ENCODE data around the gene C3orf20. TPM values are rescaled to one million over a fixed set of nuclear protein-coding genes. Genes with fewer than 3 reads are reported as not detected.

Gene C3orf20
- polyA plus RNA-seq, 1 donor from 2014 or later: not detected

- Histone ChIP-seq H3K27me3 (ENCODE audit: insufficient read depth, low read depth, low read length) (no peaks in the 10 kb centered on the region), H3F3A (ENCODE audit: insufficient read depth, low read length, poor library complexity, severe bottlenecking) (no peaks in the 10 kb centered on the region), H3K36me3 (ENCODE audit: insufficient read depth, low read length) (no peaks in the 10 kb centered on the region), H3K4me3 (ENCODE audit: low read length) (no peak overlapping the region), H2AFZ (ENCODE audit: low read depth, low read length) (no peak overlapping the region), H4K20me1 (ENCODE audit: insufficient read depth) (no peaks in the 10 kb centered on the region), H3K9ac (ENCODE audit: low read length) (no peak overlapping the region), H3K4me2 (ENCODE audit: low read length) (no peak overlapping the region), H3K79me2 (replicated peaks; ENCODE audit: insufficient read depth, low read length) (no peaks in the 10 kb centered on the region), H3K9me2 (ENCODE audit: insufficient read depth, low read length) (no peaks in the 10 kb centered on the region), H3K9me3 (ENCODE audit: low read length) (no peaks in the 10 kb centered on the region), H3K27ac (ENCODE audit: low read length) (no peak overlapping the region)
- TF ChIP-seq EP300 (conservative IDR thresholded peaks at IDR 0.05; ENCODE audit: poor library complexity, severe bottlenecking) (no peak), TAF1 (IDR thresholded peaks at IDR 0.05; ENCODE audit: low read depth) (no peak), REST (IDR thresholded peaks at IDR 0.05; ENCODE audit: borderline replicate concordance) (no peak), RAD21 (conservative IDR thresholded peaks at IDR 0.05) (no peak), MXI1 (conservative IDR thresholded peaks at IDR 0.05; ENCODE audit: poor library complexity, severe bottlenecking) (no peak), SMC3 (conservative IDR thresholded peaks at IDR 0.05; ENCODE audit: poor library complexity) (no peak), EZH2 (IDR thresholded peaks at IDR 0.05; ENCODE audit: borderline replicate concordance, insufficient read depth, low read length, poor library complexity, severe bottlenecking) (no peak), POLR2AphosphoS5 (IDR thresholded peaks at IDR 0.05) (no peak), CTCF (IDR thresholded peaks at IDR 0.05; ENCODE audit: poor library complexity, severe bottlenecking) (no peak)
Observed at GRCh38 chr3:14822134-14822533, 147.2 kb downstream of the C3orf20 start.

Other genes with a start within 250 kb of the C3orf20 start
- gene GRIP2, start 134.8 kb upstream of the C3orf20 start, polyA plus RNA-seq: 8.6 and 13.3 TPM in 2 replicates
- 15.9 and 18.0 TPM in 2 replicates for gene CCDC174, start 23.4 kb upstream of the C3orf20 start, polyA plus RNA-seq
- gene FGD5, start 143.8 kb downstream of the C3orf20 start, polyA plus RNA-seq: 0.42 TPM in 1 of 2 replicates, not detected in the other

All from neural cell (in vitro differentiated cells).